Nephron progenitor cell (in vitro differentiated cells): ENCODE results near the gene PML.
"Not testable (repeated sequence)": the region's sequence is repeated elsewhere in the genome, so short reads cannot be mapped to it uniquely, and the experiment has no call there.

Source experiments
- DNase-seq: peaks from one replicate; pipeline ENCODE4 v3.0.0; 2021
- H3K27ac Mint-ChIP-seq: 2 replicates; pipeline ENCODE4 v1.8.0; 2021; ENCODE audit warnings: mild to moderate bottlenecking, moderate library complexity, mixed read lengths
- H3K27me3 Mint-ChIP-seq: 2 replicates; pipeline ENCODE4 v1.8.0; 2021; ENCODE audit warnings: mild to moderate bottlenecking, low read depth, mixed read lengths; ENCODE audit not compliant: poor library complexity
- H3K36me3 Mint-ChIP-seq: 2 replicates; pipeline ENCODE4 v1.8.0; 2021; ENCODE audit warnings: low read depth, mixed read lengths
- H3K4me1 Mint-ChIP-seq: 2 replicates; pipeline ENCODE4 v1.8.0; 2021; ENCODE audit warnings: mixed read lengths
- H3K4me3 Mint-ChIP-seq: 2 replicates; pipeline ENCODE4 v1.8.0; 2021; ENCODE audit warnings: mild to moderate bottlenecking, moderate library complexity, mixed read lengths
- H3K9me3 Mint-ChIP-seq: 2 replicates; pipeline ENCODE4 v1.8.0; 2021; ENCODE audit warnings: mild to moderate bottlenecking, moderate library complexity, mixed read lengths

PML gene

GRCh38 chr15:74075781-74076180 lies 81.3 kb downstream of the PML start:
- not testable (repeated sequence) for H3K4me3 Mint-ChIP-seq, H3K4me1 Mint-ChIP-seq, DNase-seq, H3K27me3 Mint-ChIP-seq, H3K27ac Mint-ChIP-seq, H3K36me3 Mint-ChIP-seq, H3K9me3 Mint-ChIP-seq

- H3K9me3 Mint-ChIP-seq, H3K4me3 Mint-ChIP-seq, H3K4me1 Mint-ChIP-seq, H3K27ac Mint-ChIP-seq, DNase-seq, H3K36me3 Mint-ChIP-seq, H3K27me3 Mint-ChIP-seq: not testable (repeated sequence)
Observed at GRCh38 chr15:74082450-74082849, 87.9 kb downstream of the PML start, which contains the start of gene GOLGA6A. Gene GOLGA6A, minus strand, starts transcription at chr15:74082550. Its CDS starts 41 bp downstream, at chr15:74082509.

- H3K9me3 Mint-ChIP-seq, H3K4me1 Mint-ChIP-seq, DNase-seq, H3K27ac Mint-ChIP-seq, H3K36me3 Mint-ChIP-seq, H3K27me3 Mint-ChIP-seq, H3K4me3 Mint-ChIP-seq: not testable (repeated sequence)
Observed at GRCh38 chr15:74094567-74094966, 100.1 kb downstream of the PML start.

GRCh38 chr15:74095610-74096009 lies 101.1 kb downstream of the PML start:
- H3K9me3 Mint-ChIP-seq, H3K36me3 Mint-ChIP-seq, H3K27me3 Mint-ChIP-seq, H3K4me3 Mint-ChIP-seq, DNase-seq, H3K27ac Mint-ChIP-seq, H3K4me1 Mint-ChIP-seq: not testable (repeated sequence)

GRCh38 chr15:74096753-74097474 lies 102.4 kb downstream of the PML start:
- not testable (repeated sequence) for DNase-seq, H3K4me1 Mint-ChIP-seq, H3K27ac Mint-ChIP-seq, H3K27me3 Mint-ChIP-seq, H3K4me3 Mint-ChIP-seq, H3K9me3 Mint-ChIP-seq, H3K36me3 Mint-ChIP-seq
